GM23338 (cell line): Measurements from ENCODE around the gene FAM81A. TPM values are rescaled to one million over a fixed set of nuclear protein-coding genes. Genes with fewer than 3 reads are reported as not detected.

ENCODE experiments used
- ATAC-seq: fragments of 200-7000 bp; cut with Tn5 transposase; 3 replicates; pipeline ENCODE4 v1.9.1; 2020
- DNase-seq: peaks from one replicate; pipeline ENCODE4 v3.0.0-alpha.2; 2015; ENCODE audit warnings: low spot score
- H2AFZ ChIP-seq: fragments of 200-600 bp; sonication (generic); 2 replicates; pipeline ENCODE4 v1.8.0; 2016; ENCODE audit warnings: antibody characterized with exemption, mild to moderate bottlenecking, moderate library complexity
- H3F3A ChIP-seq: fragments of 200-600 bp; sonication (generic); replicated peaks from 2 replicates; pipeline ENCODE4 v1.8.0; 2017; ENCODE audit warnings: antibody characterized with exemption, mixed run types, low read depth
- H3K27ac ChIP-seq: fragments of 200-600 bp; sonication (generic); 2 replicates; pipeline ENCODE4 v1.6.1; 2016; ENCODE audit warnings: low read depth
- H3K27me3 ChIP-seq: fragments of 200-600 bp; sonication (generic); 2 replicates; pipeline ENCODE4 v1.8.0; 2016; ENCODE audit warnings: mild to moderate bottlenecking, mixed run types, moderate library complexity; ENCODE audit not compliant: insufficient read depth
- H3K36me3 ChIP-seq: fragments of 200-600 bp; sonication (generic); 2 replicates; pipeline ENCODE4 v1.8.0; 2016; ENCODE audit warnings: mild to moderate bottlenecking; ENCODE audit not compliant: insufficient read depth
- H3K4me1 ChIP-seq: fragments of 200-600 bp; sonication (generic); 2 replicates; pipeline ENCODE4 v1.8.0; 2016; ENCODE audit warnings: mild to moderate bottlenecking, moderate library complexity; ENCODE audit not compliant: insufficient read depth
- H3K4me2 ChIP-seq: fragments of 200-600 bp; sonication (generic); 2 replicates; pipeline ENCODE4 v1.7.1; 2017; ENCODE audit warnings: mixed run types
- H3K4me3 ChIP-seq: fragments of 200-600 bp; sonication (generic); 2 replicates; pipeline ENCODE4 v1.6.1; 2016; ENCODE audit warnings: mixed run types
- H3K79me2 ChIP-seq: fragments of 200-600 bp; sonication (generic); replicated peaks from 2 replicates; pipeline ENCODE4 v1.8.0; 2017; ENCODE audit warnings: mild to moderate bottlenecking; ENCODE audit not compliant: insufficient read depth
- H3K9me2 ChIP-seq: fragments of 200-600 bp; sonication (generic); 2 replicates; pipeline ENCODE4 v1.8.0; 2017; ENCODE audit not compliant: insufficient read depth
- H4K20me1 ChIP-seq: fragments of 200-600 bp; sonication (generic); replicated peaks from 2 replicates; pipeline ENCODE4 v1.8.0; 2017; ENCODE audit warnings: mild to moderate bottlenecking; ENCODE audit not compliant: insufficient read depth
- H3K27ac Mint-ChIP-seq: 2 replicates; pipeline ENCODE4 v1.8.0; 2020; ENCODE audit warnings: inconsistent platforms, mild to moderate bottlenecking, moderate library complexity, mixed read lengths
- H3K27me3 Mint-ChIP-seq: 3 replicates; pipeline ENCODE4 v1.8.0; 2022; ENCODE audit warnings: low read depth, mild to moderate bottlenecking, moderate library complexity, mixed read lengths, inconsistent platforms; ENCODE audit not compliant: insufficient read depth, poor library complexity
- H3K36me3 Mint-ChIP-seq: 3 replicates; pipeline ENCODE4 v1.8.0; 2021; ENCODE audit warnings: low read depth, mild to moderate bottlenecking, inconsistent platforms, moderate library complexity, mixed read lengths
- H3K4me1 Mint-ChIP-seq: 3 replicates; pipeline ENCODE4 v1.8.0; 2020; ENCODE audit warnings: mild to moderate bottlenecking, inconsistent platforms, mixed read lengths
- H3K4me3 Mint-ChIP-seq: 3 replicates; pipeline ENCODE4 v1.8.0; 2021; ENCODE audit warnings: moderate library complexity, mild to moderate bottlenecking, inconsistent platforms, mixed read lengths
- H3K9me3 Mint-ChIP-seq: 3 replicates; pipeline ENCODE4 v1.8.0; 2020; ENCODE audit warnings: moderate library complexity, mild to moderate bottlenecking, inconsistent platforms, mixed read lengths
- CREB1 ChIP-seq: fragments of 250-450 bp; sonication (Bioruptor Pico); IDR thresholded peaks from 2 replicates; pipeline ENCODE4 v1.5.0; 2020; ENCODE audit warnings: low read depth, mild to moderate bottlenecking, moderate library complexity
- EZH2 ChIP-seq: fragments of 200-600 bp; sonication (generic); IDR thresholded peaks from one replicate; pipeline ENCODE4 v1.8.0; 2017; ENCODE audit warnings: antibody characterized with exemption, mild to moderate bottlenecking, low read depth; ENCODE audit not compliant: unreplicated experiment
- EZH2phosphoT487 ChIP-seq: fragments of 200-600 bp; sonication (generic); IDR thresholded peaks from one replicate; pipeline ENCODE4 v1.8.1; 2018; ENCODE audit warnings: antibody characterized with exemption; ENCODE audit not compliant: unreplicated experiment
- JUNB ChIP-seq: IDR thresholded peaks from one replicate; pipeline ENCODE4 v1.6.1; 2016; ENCODE audit warnings: antibody characterized with exemption; ENCODE audit not compliant: unreplicated experiment
- NANOG ChIP-seq: IDR thresholded peaks from 2 replicates; pipeline ENCODE4 v1.6.1; 2016; ENCODE audit warnings: antibody characterized with exemption, borderline replicate concordance
- POLR2AphosphoS5 ChIP-seq: IDR thresholded peaks from 2 replicates; pipeline ENCODE4 v1.6.1; 2016; ENCODE audit warnings: antibody characterized with exemption, low read depth
- STAT1 ChIP-seq: IDR thresholded peaks from one replicate; pipeline ENCODE4 v1.6.1; 2016; ENCODE audit warnings: antibody characterized with exemption; ENCODE audit not compliant: unreplicated experiment
- ZNF114 ChIP-seq: fragments of 250-450 bp; sonication (Bioruptor Pico); IDR thresholded peaks from 2 replicates; pipeline ENCODE4 v1.5.0; 2020; ENCODE audit warnings: mild to moderate bottlenecking, moderate library complexity
- ZNF331 ChIP-seq: fragments of 250-450 bp; sonication (Bioruptor Pico); IDR thresholded peaks from 2 replicates; pipeline ENCODE4 v1.5.0; 2020; ENCODE audit warnings: low read depth, mild to moderate bottlenecking, moderate library complexity
- polyA plus RNA-seq: library from polyadenylated mRNA; unstranded; fragments of >200 nt; fragmentation: Nextera tagmentation; extraction: Ambion mirVana; gene quantifications from 2 replicates; pipeline ENCODE4 v1.2.1, GENCODE V29; 2016
- total RNA-seq: library from RNA; depleted of rRNA; stranded (reverse); fragments of >200 nt; shearing (Covaris generic); gene quantifications from 2 replicates; pipeline ENCODE4 v1.2.3, GENCODE V29; 2014
- TF ChIP-seq, protein P1 (sequence below): IDR thresholded peaks from 2 replicates; pipeline ENCODE4 v1.6.1; 2016; ENCODE audit warnings: antibody characterized with exemption
- TF ChIP-seq, protein P2 (sequence below), 2 experiments: fragments of 200-600 bp in 1 of 2; sonication (generic) in 1 of 2; conservative IDR thresholded peaks; 2 replicates each; pipeline versions ENCODE4 v1.5.1 to v1.6.1; 2016 to 2017; ENCODE audit warnings: antibody characterized with exemption in 2 of 2, low read depth in 2 of 2, mild to moderate bottlenecking in 2 of 2, moderate library complexity in 1 of 2
- TF ChIP-seq, protein P3 (sequence below): IDR thresholded peaks from one replicate; pipeline ENCODE4 v1.6.1; 2018; ENCODE audit warnings: antibody characterized with exemption; ENCODE audit not compliant: unreplicated experiment
- TF ChIP-seq, protein P4 (sequence below): fragments of 250-450 bp; sonication (Bioruptor Pico); IDR thresholded peaks from 2 replicates; pipeline ENCODE4 v1.5.0; 2020; ENCODE audit warnings: mild to moderate bottlenecking, moderate library complexity

The FAM81A gene
- total and polyA plus RNA-seq, 2 experiments from 2014 or later, result 0.73 to 4.1 TPM

DNA sequence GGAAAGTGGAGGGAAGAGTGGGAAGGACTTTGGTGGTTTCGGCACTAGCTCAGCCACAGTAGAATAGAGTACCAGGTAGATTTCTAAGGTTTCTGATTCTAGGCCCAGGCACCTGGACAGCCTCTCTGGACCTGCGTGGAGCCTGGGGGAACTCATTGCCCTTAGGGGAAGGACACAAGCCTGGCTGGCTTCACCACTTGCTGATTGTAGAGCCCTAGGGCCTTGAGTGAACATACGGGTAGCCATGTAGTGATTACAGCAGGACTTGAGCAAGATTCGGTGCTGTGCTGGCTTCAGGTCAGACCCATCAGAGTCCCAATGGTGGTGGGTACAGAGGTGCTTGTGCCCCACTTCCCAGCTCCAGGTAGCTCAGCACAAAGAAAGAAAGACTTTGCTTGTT is 47.0 kb downstream of the FAM81A start:
- Histone ChIP-seq H3K36me3 (no peaks in the 10 kb centered on the region), H3K4me1 (no peaks in the 10 kb centered on the region), H3K79me2 (no peaks in the 10 kb centered on the region), H4K20me1 (no peaks in the 10 kb centered on the region), H3K4me3 (no peak overlapping the region), H2AFZ (no peak overlapping the region), H3K27me3 (no peaks in the 10 kb centered on the region), H3K4me2 (no peak overlapping the region), H3K27ac (no peak overlapping the region), H3F3A (no peaks in the 10 kb centered on the region), H3K9me2 (no peaks in the 10 kb centered on the region)
- Mint-ChIP-seq H3K36me3 (peaks cover 2% of the 10 kb centered on the region; the same call in 1 of the 3 replicates), H3K27ac (no peak overlapping the region), H3K4me3 (no peak overlapping the region), H3K9me3 (peaks cover 6% of the 10 kb centered on the region; the same call in 2 of the 3 replicates), H3K4me1 (peaks cover 2% of the 10 kb centered on the region; the same call in 1 of the 3 replicates), H3K27me3 (no peaks in the 10 kb centered on the region)
- DNase-seq, result no peak
- no peak for TF ChIP-seq ZNF114
- TF ChIP-seq, protein P1, sequence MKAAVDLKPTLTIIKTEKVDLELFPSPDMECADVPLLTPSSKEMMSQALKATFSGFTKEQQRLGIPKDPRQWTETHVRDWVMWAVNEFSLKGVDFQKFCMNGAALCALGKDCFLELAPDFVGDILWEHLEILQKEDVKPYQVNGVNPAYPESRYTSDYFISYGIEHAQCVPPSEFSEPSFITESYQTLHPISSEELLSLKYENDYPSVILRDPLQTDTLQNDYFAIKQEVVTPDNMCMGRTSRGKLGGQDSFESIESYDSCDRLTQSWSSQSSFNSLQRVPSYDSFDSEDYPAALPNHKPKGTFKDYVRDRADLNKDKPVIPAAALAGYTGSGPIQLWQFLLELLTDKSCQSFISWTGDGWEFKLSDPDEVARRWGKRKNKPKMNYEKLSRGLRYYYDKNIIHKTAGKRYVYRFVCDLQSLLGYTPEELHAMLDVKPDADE, result no peak
- TF ChIP-seq POLR2AphosphoS5, result no peak
- no peak for TF ChIP-seq STAT1
- no peak for TF ChIP-seq EZH2phosphoT487
- TF ChIP-seq, protein P2, sequence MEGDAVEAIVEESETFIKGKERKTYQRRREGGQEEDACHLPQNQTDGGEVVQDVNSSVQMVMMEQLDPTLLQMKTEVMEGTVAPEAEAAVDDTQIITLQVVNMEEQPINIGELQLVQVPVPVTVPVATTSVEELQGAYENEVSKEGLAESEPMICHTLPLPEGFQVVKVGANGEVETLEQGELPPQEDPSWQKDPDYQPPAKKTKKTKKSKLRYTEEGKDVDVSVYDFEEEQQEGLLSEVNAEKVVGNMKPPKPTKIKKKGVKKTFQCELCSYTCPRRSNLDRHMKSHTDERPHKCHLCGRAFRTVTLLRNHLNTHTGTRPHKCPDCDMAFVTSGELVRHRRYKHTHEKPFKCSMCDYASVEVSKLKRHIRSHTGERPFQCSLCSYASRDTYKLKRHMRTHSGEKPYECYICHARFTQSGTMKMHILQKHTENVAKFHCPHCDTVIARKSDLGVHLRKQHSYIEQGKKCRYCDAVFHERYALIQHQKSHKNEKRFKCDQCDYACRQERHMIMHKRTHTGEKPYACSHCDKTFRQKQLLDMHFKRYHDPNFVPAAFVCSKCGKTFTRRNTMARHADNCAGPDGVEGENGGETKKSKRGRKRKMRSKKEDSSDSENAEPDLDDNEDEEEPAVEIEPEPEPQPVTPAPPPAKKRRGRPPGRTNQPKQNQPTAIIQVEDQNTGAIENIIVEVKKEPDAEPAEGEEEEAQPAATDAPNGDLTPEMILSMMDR (conservative IDR thresholded peaks at IDR 0.05; ENCODE audit: low read depth in 2 of 2), result no peak
- TF ChIP-seq, protein P3, sequence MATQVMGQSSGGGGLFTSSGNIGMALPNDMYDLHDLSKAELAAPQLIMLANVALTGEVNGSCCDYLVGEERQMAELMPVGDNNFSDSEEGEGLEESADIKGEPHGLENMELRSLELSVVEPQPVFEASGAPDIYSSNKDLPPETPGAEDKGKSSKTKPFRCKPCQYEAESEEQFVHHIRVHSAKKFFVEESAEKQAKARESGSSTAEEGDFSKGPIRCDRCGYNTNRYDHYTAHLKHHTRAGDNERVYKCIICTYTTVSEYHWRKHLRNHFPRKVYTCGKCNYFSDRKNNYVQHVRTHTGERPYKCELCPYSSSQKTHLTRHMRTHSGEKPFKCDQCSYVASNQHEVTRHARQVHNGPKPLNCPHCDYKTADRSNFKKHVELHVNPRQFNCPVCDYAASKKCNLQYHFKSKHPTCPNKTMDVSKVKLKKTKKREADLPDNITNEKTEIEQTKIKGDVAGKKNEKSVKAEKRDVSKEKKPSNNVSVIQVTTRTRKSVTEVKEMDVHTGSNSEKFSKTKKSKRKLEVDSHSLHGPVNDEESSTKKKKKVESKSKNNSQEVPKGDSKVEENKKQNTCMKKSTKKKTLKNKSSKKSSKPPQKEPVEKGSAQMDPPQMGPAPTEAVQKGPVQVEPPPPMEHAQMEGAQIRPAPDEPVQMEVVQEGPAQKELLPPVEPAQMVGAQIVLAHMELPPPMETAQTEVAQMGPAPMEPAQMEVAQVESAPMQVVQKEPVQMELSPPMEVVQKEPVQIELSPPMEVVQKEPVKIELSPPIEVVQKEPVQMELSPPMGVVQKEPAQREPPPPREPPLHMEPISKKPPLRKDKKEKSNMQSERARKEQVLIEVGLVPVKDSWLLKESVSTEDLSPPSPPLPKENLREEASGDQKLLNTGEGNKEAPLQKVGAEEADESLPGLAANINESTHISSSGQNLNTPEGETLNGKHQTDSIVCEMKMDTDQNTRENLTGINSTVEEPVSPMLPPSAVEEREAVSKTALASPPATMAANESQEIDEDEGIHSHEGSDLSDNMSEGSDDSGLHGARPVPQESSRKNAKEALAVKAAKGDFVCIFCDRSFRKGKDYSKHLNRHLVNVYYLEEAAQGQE, result no peak
- TF ChIP-seq, protein P4, sequence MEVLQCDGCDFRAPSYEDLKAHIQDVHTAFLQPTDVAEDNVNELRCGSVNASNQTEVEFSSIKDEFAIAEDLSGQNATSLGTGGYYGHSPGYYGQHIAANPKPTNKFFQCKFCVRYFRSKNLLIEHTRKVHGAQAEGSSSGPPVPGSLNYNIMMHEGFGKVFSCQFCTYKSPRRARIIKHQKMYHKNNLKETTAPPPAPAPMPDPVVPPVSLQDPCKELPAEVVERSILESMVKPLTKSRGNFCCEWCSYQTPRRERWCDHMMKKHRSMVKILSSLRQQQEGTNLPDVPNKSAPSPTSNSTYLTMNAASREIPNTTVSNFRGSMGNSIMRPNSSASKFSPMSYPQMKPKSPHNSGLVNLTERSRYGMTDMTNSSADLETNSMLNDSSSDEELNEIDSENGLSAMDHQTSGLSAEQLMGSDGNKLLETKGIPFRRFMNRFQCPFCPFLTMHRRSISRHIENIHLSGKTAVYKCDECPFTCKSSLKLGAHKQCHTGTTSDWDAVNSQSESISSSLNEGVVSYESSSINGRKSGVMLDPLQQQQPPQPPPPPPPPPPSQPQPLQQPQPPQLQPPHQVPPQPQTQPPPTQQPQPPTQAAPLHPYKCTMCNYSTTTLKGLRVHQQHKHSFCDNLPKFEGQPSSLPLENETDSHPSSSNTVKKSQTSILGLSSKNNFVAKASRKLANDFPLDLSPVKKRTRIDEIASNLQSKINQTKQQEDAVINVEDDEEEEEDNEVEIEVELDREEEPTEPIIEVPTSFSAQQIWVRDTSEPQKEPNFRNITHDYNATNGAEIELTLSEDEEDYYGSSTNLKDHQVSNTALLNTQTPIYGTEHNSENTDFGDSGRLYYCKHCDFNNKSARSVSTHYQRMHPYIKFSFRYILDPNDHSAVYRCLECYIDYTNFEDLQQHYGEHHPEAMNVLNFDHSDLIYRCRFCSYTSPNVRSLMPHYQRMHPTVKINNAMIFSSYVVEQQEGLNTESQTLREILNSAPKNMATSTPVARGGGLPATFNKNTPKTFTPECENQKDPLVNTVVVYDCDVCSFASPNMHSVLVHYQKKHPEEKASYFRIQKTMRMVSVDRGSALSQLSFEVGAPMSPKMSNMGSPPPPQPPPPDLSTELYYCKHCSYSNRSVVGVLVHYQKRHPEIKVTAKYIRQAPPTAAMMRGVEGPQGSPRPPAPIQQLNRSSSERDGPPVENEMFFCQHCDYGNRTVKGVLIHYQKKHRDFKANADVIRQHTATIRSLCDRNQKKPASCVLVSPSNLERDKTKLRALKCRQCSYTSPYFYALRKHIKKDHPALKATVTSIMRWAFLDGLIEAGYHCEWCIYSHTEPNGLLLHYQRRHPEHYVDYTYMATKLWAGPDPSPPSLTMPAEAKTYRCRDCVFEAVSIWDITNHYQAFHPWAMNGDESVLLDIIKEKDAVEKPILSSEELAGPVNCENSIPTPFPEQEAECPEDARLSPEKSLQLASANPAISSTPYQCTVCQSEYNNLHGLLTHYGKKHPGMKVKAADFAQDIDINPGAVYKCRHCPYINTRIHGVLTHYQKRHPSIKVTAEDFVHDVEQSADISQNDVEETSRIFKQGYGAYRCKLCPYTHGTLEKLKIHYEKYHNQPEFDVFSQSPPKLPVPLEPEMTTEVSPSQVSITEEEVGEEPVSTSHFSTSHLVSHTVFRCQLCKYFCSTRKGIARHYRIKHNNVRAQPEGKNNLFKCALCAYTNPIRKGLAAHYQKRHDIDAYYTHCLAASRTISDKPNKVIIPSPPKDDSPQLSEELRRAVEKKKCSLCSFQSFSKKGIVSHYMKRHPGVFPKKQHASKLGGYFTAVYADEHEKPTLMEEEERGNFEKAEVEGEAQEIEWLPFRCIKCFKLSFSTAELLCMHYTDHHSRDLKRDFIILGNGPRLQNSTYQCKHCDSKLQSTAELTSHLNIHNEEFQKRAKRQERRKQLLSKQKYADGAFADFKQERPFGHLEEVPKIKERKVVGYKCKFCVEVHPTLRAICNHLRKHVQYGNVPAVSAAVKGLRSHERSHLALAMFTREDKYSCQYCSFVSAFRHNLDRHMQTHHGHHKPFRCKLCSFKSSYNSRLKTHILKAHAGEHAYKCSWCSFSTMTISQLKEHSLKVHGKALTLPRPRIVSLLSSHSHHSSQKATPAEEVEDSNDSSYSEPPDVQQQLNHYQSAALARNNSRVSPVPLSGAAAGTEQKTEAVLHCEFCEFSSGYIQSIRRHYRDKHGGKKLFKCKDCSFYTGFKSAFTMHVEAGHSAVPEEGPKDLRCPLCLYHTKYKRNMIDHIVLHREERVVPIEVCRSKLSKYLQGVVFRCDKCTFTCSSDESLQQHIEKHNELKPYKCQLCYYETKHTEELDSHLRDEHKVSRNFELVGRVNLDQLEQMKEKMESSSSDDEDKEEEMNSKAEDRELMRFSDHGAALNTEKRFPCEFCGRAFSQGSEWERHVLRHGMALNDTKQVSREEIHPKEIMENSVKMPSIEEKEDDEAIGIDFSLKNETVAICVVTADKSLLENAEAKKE (CRISPR knock-in tag), result no peak
- no peak for TF ChIP-seq CREB1 (CRISPR knock-in tag)
- no peak for TF ChIP-seq JUNB
- TF ChIP-seq NANOG, result no peak
- TF ChIP-seq EZH2, result no peak
- no peak for TF ChIP-seq ZNF331 (CRISPR knock-in tag)
- ATAC-seq, result no peak
